HepG2 (cell line): Measurements from ENCODE around the gene ATP11A. TPM values are rescaled to one million over a fixed set of nuclear protein-coding genes. Genes with fewer than 3 reads are reported as not detected.

ENCODE experiments used
- ATAC-seq: fragments of 200-7000 bp; cut with Tn5 transposase; 3 replicates; pipeline ENCODE4 v1.9.1; 2020; ENCODE audit warnings: mild to moderate bottlenecking, moderate library complexity
- BruUV-seq: library from RNA; stranded (reverse); fragments of 400-500 nt; replicated peaks from 2 replicates; lab custom pipeline; 2021; lab: Mats Ljungman, UMichigan
- CTCF ChIA-PET: fragments of 300-600 bp; formaldehyde crosslinking; extraction: SDS; loops from one replicate; lab custom pipeline; 2021; ENCODE audit warnings: low total read pairs, inconsistent platforms, low intra/inter-chr PET ratio; lab: Yijun Ruan, JAX
- POLR2A ChIA-PET: fragments of 350-600 bp; sonication (Branson Sonifier 250); formaldehyde crosslinking; loops from one replicate; lab custom pipeline; 2020; ENCODE audit warnings: antibody characterized with exemption, inconsistent platforms; lab: Yijun Ruan, JAX
- DNase-seq: peaks from one replicate; pipeline ENCODE4 v3.0.0-alpha.2; 2015; ENCODE audit warnings: low spot score
- FAIRE-seq: peaks from 3 replicates; lab custom pipeline; 2011; peaks lifted over from hg19 to GRCh38; lab: Jason Lieb, UNC
- H2AFZ ChIP-seq: one replicate; pipeline ENCODE4 v1.6.1; 2011; ENCODE audit warnings: low read length, inconsistent platforms
- H3K27ac ChIP-seq: fragments of 300-600 bp; 3 replicates; pipeline ENCODE4 v1.8.0; 2011; ENCODE audit warnings: mixed run types, mild to moderate bottlenecking, mixed read lengths, low read length, inconsistent platforms; ENCODE audit not compliant: insufficient read depth; ENCODE audit errors: extremely low read length
- H3K27me3 ChIP-seq, 2 experiments: fragments of 200-600 bp in 1 of 2; 2 replicates in 1 of 2; 3 replicates in 1 of 2; pipeline versions ENCODE4 v1.6.0 to v1.8.0; 2011; ENCODE audit warnings: low read length in 2 of 2, mild to moderate bottlenecking in 2 of 2, moderate library complexity in 2 of 2, inconsistent platforms in 1 of 2; ENCODE audit not compliant: insufficient read depth in 2 of 2, control insufficient read depth in 1 of 2
- H3K36me3 ChIP-seq, 2 experiments: fragments of 200-600 bp in 1 of 2; replicated peaks in 1 of 2; 2 replicates in 1 of 2; 3 replicates in 1 of 2; pipeline versions ENCODE4 v1.5.1 to v1.8.0; 2011; ENCODE audit warnings: low read length in 2 of 2, inconsistent platforms in 1 of 2; ENCODE audit not compliant: insufficient read depth in 2 of 2, control insufficient read depth in 1 of 2
- H3K4me1 ChIP-seq: 2 replicates; pipeline ENCODE4 v1.5.1; 2012; ENCODE audit warnings: low read length, inconsistent platforms; ENCODE audit not compliant: insufficient read depth
- H3K4me2 ChIP-seq: 2 replicates; pipeline ENCODE4 v1.6.0; 2011; ENCODE audit warnings: low read depth, low read length, inconsistent platforms
- H3K4me3 ChIP-seq, 3 experiments: fragments of 200-600 bp in 1 of 3; sonication (generic), shearing (Covaris generic) in 1 of 3; replicated peaks in 1 of 3; 2 replicates each; pipeline ENCODE4 v1.5.1; 2011 to 2016; ENCODE audit warnings: low read length in 3 of 3, inconsistent platforms in 2 of 3, low read depth in 2 of 3, mild to moderate bottlenecking in 2 of 3, control low read depth in 1 of 3, mixed read lengths in 1 of 3; ENCODE audit not compliant: insufficient read depth in 1 of 3
- H3K79me2 ChIP-seq: one replicate; pipeline ENCODE4 v1.6.1; 2011; ENCODE audit warnings: low read length, inconsistent platforms; ENCODE audit not compliant: insufficient read depth
- H3K9ac ChIP-seq: 2 replicates; pipeline ENCODE4 v1.6.0; 2011; ENCODE audit warnings: mild to moderate bottlenecking, low read depth, low read length, inconsistent platforms; ENCODE audit not compliant: insufficient read depth
- H3K9me3 ChIP-seq: 2 replicates; pipeline ENCODE4 v1.5.1; 2012; ENCODE audit warnings: mild to moderate bottlenecking, low read length
- H4K20me1 ChIP-seq: 2 replicates; pipeline ENCODE4 v1.6.0; 2011; ENCODE audit warnings: inconsistent platforms, mild to moderate bottlenecking, low read length, moderate library complexity; ENCODE audit not compliant: insufficient read depth
- ZNF318 ChIP-seq: sonication (generic); formaldehyde crosslinking; IDR thresholded peaks from 2 replicates; pipeline ENCODE4 v1.4.0; 2020; ENCODE audit warnings: mild to moderate bottlenecking, missing genetic modification reagents
- ZNF484 ChIP-seq: sonication (generic); formaldehyde crosslinking; IDR thresholded peaks from 2 replicates; pipeline ENCODE4 v1.5.1; 2020; ENCODE audit warnings: mild to moderate bottlenecking, low read depth, missing genetic modification reagents, borderline replicate concordance
- ZNF713 ChIP-seq: sonication (generic); formaldehyde crosslinking; IDR thresholded peaks from 2 replicates; pipeline ENCODE4 v1.4.0; 2020; ENCODE audit warnings: mild to moderate bottlenecking, missing genetic modification reagents
- WGBS: methylation state at CpG from one replicate; pipeline ENCODE4 v1.1.6; 2017; ENCODE audit warnings: low lambda C conversion rate; 5-methylcytosine and 5-hydroxymethylcytosine counted together
- in situ Hi-C: cut with HindIII; loops from 2 replicates; pipeline ENCODE4 v1.10.0; 2017; ENCODE audit warnings: low pct_unique_long_range_greater_than_20kb; ENCODE audit not compliant: extremely low pct_ligation_motif_present
- intact Hi-C: fragments of 100-400 bp; cut with micrococcal nuclease; formaldehyde crosslinking; loops from one replicate; pipeline ENCODE4 v1.10.0; 2022; ENCODE audit not compliant: unreplicated experiment
- polyA plus RNA-seq, 8 experiments: library from polyadenylated mRNA; depleted of rRNA in 3 of 8; stranded (reverse) in 7 of 8; unstranded in 1 of 8; fragments of >200 nt; fragmentation: Illumina TruSeq in 4 of 8; extraction: Trizol in 4 of 8; gene quantifications; 2 replicates each; pipeline versions ENCODE4 v1.2.1 to v1.2.3, GENCODE V29; 2011 to 2016; ENCODE audit warnings: low read depth in 4 of 8, missing spikeins in 1 of 8, mixed read lengths in 1 of 8; ENCODE audit not compliant: insufficient read depth in 1 of 8
- total RNA-seq, 5 experiments: library from RNA; depleted of rRNA; stranded (reverse); fragments of >200 nt; fragmentation: Illumina TruSeq; extraction: Trizol; gene quantifications; 2 replicates each; pipeline ENCODE4 v1.2.3, GENCODE V29; 2016; ENCODE audit warnings: low read depth in 1 of 5

The ATP11A gene
- total and polyA plus RNA-seq, 2 of the 13 experiments (the other 11 are each of a cell fraction or from before 2014, with no cell fraction given): 18.4 to 20.1 TPM

- TF ChIP-seq ZNF318 (CRISPR knock-in tag): no peak
- no peak for TF ChIP-seq ZNF713 (CRISPR knock-in tag)
- TF ChIP-seq, all 625 proteins: peak for 3
Observed at GRCh38 chr13:112759053-112759452, 69.2 kb downstream of the ATP11A start (continued).

GRCh38 chr13:112759827-112760226 is 70.0 kb downstream of the ATP11A start:
- ChIA-PET POLR2A (no interaction called here), CTCF (no interaction called here)
- Histone ChIP-seq H3K36me3 (peaks cover 14 to 25% of the 10 kb centered on the region in 2 experiments; a peak in 4 of 5 replicates), H3K4me1 (peaks cover 65% of the 10 kb centered on the region), H3K4me3 (no peak overlapping the region), H3K27ac (no peak overlapping the region), H3K27me3 (no peaks in the 10 kb centered on the region), H3K4me2 (no peak overlapping the region), H3K9me3 (no peaks in the 10 kb centered on the region), H3K79me2 (peaks cover 73% of the 10 kb centered on the region), H3K9ac (no peak overlapping the region), H2AFZ (no peak overlapping the region), H4K20me1 (peaks cover 25% of the 10 kb centered on the region)
- FAIRE-seq (no peak), DNase-seq (no peak), ATAC-seq (no peak)
- 97% methylated on average over 11 of the region's 11 CpGs for WGBS
- intact Hi-C loops: no loop called here
- no TSS peak for BruUV-seq
- no peak for TF ChIP-seq ZNF484 (CRISPR knock-in tag)
- in situ Hi-C loops: no loop called here
